GM18499 (cell line): ENCODE measurements around the gene LIPC.

ENCODE experiments used
- ATAC-seq: cut with Tn5 transposase; IDR thresholded peaks from one replicate; pipeline ENCODE4 v1.9.1; 2021; ENCODE audit warnings: moderate number of reproducible peaks; ENCODE audit not compliant: insufficient read depth, unreplicated experiment

The LIPC gene

DNA sequence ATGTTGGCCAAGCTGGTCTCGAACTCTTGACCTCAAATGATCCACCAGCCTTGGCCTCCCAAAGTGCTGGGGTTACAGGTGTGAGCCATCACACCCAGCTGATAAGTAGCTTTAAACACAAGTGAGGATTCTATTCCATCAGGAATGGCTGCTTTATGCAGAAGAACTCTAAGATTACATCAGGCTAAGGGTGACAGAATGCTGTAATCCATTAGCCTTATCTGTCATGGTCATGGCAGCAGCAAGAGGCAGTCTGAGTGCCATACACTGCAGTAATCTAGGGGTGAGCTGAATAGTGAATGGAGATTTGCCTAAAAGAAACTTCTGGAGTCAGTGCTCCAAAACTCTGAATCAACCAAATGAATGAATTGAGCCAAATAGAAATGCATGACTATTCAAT, 39.6 kb downstream of the LIPC start:
- no peak for ATAC-seq

DNA sequence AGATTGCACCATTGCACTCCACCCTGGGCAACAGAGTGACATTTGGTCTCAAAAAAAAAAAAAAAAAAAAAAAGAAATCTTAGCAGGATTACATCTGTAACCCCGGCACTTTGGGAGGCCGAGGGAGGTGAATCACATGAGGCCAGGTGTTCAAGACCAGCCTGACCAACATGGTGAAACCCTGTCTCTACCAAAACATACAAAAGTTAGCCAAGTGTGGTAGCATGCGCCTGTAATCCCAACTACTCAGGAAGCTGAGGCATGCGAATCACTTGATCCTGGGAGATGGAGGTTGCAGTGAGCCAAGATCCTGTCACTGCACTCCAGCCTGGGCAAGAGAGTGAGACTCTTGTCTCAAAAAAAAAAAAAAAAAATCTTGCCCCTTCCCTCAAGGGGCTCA, 40.4 kb downstream of the LIPC start:
- ATAC-seq = no peak

DNA sequence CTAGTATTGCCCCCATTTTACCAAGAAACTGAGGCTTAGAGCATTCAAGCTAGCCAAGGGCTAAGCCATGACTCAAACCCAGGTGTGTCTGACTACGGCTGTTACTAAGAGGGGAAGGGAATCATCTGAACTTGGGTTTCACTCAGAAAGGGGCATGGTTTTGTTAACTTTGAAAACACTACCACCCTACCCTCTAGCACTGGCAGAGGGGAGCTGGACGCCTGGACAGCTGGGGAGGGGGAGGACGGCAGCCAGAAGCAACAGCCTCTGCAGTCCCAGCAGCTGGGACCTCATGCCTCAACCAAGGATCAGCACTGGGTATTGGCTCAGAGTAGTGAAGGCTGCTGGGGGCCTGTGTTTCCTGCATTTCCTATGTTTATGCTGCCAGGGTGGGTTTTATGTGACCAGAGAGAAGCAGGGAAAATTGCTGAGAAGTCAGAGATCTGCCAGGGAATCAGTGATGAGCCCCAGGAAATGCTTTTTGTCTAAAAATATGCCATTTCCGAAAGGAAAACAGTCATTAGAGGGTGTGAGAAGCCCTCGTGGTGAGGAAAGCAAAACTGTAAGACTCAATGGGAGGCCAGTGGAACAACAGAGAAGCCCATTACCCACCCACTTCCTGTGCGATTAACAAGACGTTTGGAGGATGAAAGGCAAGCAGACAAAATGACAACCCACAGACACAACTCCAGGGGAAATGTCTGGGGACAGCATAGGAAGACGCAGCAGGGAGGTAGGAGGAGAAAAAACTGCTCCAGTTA, 41.2 kb downstream of the LIPC start:
- ATAC-seq = no peak

DNA sequence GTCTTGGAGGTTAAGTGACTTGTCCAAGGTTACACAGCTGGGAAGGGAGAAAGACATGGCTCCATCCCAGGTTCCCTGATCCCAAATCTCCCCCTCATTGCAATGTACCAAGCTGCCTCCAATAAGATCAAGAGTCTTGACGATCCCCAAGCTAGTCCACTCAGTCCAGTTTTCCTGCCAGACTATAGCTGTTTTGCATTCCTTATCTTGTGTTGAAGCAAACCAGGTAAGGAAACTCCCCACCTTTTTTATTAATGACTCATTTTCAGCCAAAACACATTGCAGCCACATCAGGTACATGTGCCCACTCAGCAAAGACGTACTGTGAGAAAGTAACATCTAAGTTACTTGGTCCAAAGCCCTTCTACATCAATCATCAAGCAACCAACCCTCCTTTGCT, 41.9 kb downstream of the LIPC start:
- ATAC-seq = no peak

DNA sequence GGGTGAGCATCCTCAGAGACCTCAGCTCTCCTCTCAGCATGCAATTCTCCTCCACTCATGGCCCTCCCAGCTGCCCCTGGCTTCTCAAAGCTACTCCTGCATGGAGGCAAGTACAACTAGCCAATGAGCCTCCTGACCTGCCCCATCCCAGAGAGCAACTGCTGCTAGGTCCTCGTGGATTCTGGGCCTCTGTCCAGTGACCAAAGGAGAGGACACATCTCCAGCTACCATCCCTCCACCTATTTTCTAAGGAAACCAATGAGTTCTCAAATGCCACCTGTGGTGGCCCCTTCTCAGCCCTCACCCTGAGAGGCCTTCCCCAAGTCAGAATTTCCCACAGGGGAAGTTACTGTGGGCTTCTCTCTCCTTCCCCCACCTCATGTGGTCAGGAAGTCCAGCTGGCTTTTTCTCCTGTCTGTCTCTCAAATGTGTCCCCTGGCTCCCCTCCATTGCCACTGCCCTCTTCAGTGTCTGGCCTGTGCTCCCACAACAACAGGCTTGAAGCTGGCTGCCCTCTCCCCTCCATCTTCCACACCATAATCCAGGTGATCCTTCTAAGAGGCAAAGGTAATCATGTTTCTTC, 43.0 kb downstream of the LIPC start:
- no peak for ATAC-seq

DNA sequence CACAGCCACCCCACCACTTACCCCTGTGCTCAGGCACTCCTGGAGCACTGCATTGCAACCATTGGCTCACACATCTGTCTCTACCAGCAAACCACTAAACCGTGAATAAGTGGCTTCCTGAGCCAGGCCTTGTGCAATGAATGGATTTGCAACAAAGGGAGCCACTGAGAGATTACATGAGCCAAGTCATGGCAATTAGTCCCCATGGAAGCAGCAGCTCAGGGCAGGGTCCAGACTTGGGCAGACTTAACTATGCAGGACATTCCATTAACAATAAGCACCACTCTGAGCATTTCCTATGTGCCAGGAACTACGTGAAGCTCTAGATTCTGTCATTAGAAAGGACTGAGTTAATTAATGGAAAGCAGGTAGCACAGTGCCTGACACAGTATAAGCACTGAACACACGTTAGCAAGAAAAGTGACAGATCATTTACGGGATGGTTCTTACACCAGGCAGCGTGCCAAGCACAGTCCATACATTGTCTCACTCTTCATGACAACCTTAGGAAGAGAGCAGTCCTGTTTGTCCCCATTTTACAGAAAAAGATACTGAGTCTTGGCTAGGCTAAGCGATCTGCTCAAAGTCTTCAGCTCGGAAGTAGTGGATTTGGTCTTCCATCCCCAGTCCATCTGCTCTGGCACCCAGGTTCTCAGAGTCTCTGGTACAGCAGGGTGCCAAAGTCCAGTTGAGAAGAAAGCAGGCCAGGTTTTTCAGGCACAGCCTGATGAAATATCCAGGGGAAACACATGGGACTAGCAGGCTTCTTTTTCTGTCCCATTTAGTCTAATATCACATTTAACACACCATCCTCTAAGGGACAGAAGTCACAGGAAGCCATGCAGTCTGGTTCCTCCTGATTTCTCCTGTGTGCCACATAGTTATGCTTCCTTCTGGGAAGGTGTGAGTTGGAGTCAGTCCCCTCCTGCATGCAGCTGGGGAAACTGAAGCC, 44.1 kb downstream of the LIPC start:
- ATAC-seq = no peak

DNA sequence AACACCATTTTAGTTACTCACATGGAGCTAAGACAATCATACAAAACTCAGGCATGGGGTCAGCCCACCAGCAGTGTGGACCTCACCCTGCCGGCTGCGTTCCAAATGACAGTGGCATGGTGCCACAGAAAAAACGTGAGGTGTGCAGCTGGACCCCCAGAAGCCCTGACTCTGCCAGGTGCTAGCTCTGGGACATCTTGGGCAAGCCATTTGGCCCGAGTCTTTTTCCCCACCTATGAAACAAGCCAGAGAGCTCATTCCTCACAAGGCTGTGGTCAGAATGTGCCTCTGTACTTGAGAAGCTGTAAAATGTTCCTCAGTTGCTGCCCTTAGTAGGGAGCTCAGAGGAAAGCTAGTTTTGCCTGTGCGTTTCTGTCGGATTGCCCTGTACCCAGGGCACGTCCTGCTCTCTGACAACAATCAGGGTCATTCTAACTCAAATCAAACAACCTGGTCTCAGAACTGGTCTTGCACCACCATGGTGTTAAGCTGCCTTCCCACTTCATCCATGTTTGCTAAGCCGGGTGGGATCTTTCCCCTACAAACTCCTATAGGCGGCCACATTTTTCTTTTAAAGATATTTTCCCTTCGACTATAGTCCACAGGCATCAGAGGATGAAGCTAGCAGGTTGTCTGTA, 44.9 kb downstream of the LIPC start:
- ATAC-seq = no peak

DNA sequence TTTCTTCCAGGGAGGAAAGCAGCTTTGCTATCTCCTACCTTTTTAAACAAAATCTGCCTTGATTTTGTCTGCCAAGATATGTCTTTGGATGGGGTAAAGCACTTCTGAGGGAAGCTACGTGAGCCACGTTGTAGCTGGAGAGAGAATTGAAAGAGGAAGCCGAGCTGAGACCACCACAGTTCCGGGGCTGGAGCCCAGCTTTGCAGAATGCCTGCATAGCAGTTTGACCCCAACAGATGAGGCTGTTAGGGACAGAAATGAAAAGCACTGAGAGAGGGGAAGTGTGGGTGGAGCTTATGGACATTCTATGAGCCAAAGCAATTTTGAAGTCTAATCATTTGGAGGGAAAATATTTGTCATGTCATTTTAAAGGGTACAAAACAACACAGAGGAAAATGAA, 45.4 kb downstream of the LIPC start:
- ATAC-seq = no peak

DNA sequence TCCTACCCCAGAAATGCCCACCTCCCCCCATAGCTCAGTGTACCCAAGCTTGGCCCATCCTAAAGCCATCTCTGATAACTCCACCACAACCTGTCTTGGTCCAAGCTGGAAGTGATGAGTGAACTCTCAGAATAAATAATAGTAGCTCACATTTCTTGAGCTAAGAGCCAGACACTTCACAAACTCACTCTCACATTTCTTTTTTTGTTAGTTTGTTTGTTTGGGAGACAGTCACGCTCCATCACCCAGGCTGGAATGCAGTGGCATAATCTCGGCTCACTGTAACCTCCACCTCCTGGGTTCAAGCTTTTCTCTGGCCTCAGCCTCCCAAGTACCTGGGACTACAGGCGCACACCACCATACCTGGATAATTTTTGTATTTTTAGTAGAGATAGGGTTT, 46.2 kb downstream of the LIPC start:
- ATAC-seq = no peak

DNA sequence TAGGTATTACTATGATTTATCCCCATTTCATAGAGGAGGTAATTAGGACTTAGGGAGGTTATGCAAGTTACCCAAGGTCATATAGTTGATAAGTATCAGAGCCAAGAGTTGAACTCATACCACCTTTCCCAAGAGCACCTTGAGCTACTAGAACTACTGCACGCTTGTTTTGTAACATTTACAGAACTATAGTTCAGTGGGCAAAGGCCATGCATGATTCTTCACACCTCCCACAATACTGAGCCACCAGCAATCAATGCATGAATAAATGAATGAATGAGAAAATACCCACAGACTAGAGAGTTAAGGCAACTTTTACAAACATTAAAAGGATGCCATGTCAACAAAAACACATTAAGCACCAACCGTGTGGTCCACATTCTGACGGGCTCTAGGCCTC, 46.8 kb downstream of the LIPC start:
- no peak for ATAC-seq

DNA sequence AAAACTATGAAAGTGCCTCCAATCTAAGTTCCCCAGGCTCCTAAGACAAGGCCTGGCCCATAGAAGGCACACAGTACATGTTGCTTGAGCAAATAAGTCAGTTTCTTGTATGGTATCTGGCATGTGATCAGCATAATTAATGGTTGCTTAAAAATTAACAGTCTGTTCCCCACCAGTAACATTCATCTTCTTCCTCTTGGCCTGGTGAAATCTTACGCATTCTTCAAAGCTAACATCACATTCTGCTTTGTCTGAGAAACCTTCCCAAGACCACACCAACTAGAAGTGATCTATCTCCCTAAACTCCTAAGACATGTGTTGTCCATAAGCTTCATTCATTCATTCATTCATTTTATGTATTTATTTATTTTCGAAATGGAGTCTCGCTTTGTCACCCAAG, 48.1 kb downstream of the LIPC start:
- ATAC-seq = no peak

DNA sequence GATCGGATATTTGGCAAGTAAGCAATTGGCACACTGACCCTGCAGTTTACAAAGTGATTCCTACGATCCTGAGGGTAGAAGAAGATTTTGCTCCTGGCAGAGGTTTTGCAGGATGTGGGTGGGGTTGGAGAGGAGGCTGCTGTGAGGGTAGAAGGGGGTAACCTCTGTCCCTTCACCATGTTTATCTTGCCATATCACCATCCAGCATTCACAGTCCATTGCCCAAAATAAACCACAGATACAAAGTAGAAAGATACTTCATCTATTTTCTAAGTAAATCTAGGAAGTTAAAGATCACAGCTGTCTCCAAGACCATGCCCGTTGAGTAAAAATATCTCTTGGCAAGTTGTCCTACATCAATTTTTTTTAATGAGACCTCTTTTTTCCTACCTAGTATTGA, 51.6 kb downstream of the LIPC start:
- ATAC-seq = no peak

DNA sequence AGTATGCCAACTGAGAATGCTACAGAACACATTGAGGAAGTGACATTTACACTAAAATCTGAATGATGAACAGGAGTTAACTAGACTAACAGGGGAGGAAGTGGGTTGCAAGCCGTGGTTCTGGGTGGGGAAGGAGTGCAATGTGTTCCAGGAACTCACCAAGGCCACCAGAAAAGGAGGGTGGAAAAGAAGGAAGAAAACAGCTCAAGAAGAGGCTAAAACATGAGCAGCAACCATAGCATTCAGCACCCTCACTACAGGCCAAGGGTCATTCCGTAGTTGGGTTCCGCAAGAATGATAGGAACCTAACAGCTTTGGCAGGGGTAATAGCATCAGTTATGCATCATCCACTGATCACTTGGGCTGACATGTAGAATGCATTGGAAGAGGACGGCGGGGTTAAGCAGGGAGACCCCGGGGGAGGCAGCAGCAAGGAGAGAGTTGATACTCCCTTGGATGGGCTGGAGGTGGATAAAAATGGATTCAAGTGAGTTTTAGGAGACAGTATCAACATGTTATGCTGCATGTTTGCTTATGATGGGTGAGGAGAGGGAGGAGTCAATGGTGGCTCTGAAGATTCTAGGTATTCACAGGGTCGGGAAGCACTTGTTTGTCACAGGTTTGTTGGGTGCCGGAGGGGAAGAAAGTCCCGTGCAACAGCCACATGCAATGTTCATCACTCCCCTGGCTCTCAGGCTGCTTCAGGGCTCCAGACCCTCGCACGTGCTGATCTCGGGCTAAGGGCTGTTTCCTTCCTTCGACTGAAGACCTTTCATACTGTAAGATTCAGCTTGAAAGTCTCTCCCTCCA, 53.2 kb downstream of the LIPC start:
- ATAC-seq = no peak

DNA sequence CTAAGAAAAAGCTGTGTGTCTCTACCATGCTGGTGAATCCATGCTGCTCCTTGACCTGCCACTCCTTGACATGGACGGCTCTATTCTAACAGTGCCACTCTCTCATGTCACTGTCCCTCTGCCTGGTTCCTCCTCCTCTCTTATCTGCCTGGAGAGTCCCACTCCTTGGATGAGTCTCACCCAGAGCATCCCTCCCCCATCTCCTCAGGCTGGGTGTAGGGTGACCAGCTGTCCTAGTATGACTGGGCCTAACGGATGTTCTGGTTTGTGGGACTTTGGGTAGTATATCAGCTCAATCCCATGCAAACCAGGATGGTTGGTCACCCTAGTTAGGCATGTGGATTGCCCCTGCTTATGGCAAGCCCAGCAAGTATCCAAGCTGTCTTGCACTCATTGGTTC, 54.3 kb downstream of the LIPC start:
- no peak for ATAC-seq

DNA sequence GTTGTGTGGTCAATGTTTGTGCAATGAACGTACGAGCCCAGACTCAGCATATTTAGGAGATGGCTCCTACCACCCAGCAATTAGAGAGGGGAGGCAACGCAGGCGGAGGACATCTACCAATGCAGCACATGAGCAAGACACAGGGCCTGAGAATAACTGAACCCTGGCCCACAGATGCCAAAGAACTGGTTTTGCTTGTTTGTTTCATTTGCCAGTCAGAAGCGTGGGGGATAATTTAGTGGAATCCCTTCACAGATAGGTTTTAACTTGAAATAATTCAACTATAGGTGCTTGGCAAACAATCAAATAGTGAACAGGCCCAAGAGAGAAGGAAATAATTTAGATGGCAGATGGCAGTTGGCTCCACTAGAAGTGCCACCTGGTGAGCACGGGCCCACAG, 54.8 kb downstream of the LIPC start:
- ATAC-seq = no peak

DNA sequence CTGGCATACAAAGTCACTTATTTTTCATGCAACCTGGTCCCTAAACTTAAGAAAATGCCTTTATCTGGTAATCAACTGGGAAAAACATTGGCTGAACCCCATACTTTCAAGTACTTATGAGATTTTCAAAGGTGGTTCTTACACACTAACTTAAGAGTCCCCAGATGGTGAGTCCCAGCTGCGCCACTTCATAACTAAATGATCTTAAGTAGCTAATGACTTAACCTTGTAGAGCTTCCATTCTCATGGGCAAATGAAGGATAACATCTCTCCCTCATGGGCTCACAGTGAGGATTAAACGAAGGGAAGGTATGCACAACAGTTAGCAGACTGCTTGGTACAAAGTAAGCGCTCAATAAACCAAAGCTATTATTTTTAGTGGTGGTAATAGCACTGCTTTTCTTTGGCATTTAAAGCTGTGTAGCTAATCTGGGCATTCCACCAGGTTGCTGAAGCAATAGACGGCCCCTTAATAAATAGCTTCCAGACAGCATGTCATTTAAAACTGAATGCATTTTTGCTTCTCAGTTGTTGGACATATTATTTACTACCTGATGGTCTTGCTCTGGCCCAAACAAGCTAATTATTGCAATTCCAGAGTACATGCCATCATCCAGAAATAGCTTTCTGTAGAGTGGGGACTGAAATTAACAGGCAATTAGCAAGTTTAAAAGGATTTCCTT, 55.4 kb downstream of the LIPC start:
- ATAC-seq = no peak

DNA sequence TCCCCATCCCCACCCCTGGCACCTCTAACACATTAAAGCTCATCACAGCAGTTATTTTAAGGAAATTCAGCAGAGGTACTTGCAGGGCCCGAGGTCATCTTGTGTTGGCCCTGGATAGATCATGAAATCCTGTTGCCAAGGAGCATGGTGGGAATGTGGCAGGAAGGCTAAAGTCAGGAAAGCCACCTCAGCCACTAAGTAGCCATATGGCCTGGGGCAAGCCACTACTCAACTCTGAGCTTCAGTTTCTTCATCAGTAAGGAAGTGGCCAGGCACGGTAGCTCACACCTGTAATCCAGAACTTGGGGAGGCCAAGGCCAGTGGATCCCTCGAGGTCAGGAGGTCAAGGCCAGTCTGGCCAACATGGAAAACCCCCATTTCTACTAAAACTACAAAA, 55.9 kb downstream of the LIPC start:
- no peak for ATAC-seq

DNA sequence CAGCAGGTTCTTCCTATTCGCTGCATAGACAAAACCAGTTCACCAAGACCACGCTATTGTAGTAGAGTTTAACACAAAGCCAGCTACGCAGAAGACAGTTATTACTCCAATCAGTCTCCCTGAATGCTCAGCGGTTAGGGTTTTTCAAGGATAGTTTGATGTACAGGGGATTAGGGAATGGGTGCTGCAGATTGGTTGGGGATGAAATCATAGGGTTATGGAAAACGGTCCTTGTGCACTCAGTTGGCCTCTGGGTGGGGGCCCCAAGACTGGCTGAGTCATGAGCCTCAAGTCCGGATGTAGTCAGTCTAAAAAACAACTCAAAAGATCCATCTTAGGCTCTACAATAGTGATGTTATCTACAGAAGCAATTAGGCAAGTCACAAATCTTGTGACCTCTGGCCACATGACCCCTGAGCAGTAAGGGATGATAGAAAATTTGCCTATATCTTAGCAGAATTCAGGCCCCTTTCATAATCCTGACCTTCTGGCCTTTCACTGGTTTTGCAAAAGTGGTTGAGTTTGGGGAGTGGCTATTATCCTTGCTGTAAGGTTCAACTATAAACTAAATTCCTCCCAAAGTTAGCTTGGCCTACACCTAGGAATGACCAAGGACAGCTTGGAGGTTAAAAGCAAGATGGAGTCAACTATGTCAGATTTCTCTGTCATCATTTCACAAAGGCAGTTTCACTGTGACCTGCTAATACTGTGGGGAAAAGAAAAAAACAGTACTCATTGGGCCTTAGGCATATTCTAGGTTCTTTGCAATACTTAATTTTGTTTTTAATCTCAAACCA, 57.7 kb downstream of the LIPC start:
- ATAC-seq = no peak
